DMS 273 treated with DMSO at 0.1 percent for 48 hours (cell line): Measurements from ENCODE around the gene ZBTB40.

Source experiments
- DNase-seq: peaks from one replicate; lab custom pipeline; 2025; lab: John Stamatoyannopoulos, UW

ZBTB40 gene

GRCh38 chr1:22556391-22557104 is 104.9 kb downstream of the ZBTB40 start:
- no peak for DNase-seq

- DNase-seq, result no peak
Measured at GRCh38 chr1:22557341-22557950, 105.8 kb downstream of the ZBTB40 start.

- DNase-seq, result no peak
Measured at GRCh38 chr1:22562584-22563583, 111.2 kb downstream of the ZBTB40 start, which contains the start of gene EPHA8. TSS of gene EPHA8 (plus strand) at chr1:22563489. CDS start at chr1:22563636, 147 bp downstream.

- no peak for DNase-seq
Measured at GRCh38 chr1:22563671-22564602, 112.3 kb downstream of the ZBTB40 start.

GRCh38 chr1:22566161-22566560 is 114.5 kb downstream of the ZBTB40 start:
- DNase-seq, result no peak

- DNase-seq, result no peak
Measured at GRCh38 chr1:22567197-22567596, 115.5 kb downstream of the ZBTB40 start.

- no peak for DNase-seq
Measured at GRCh38 chr1:22567994-22568393, 116.3 kb downstream of the ZBTB40 start.

GRCh38 chr1:22569269-22569668 is 117.6 kb downstream of the ZBTB40 start:
- no peak for DNase-seq

- DNase-seq, result no peak
Measured at GRCh38 chr1:22570140-22570909, 118.7 kb downstream of the ZBTB40 start.

GRCh38 chr1:22572818-22573217 is 121.2 kb downstream of the ZBTB40 start:
- DNase-seq, result no peak

GRCh38 chr1:22573237-22573636 is 121.6 kb downstream of the ZBTB40 start:
- no peak for DNase-seq

GRCh38 chr1:22575532-22576149 is 124.0 kb downstream of the ZBTB40 start:
- no peak for DNase-seq

GRCh38 chr1:22576150-22576544 is 124.5 kb downstream of the ZBTB40 start:
- no peak for DNase-seq

GRCh38 chr1:22576617-22577016 is 125.0 kb downstream of the ZBTB40 start:
- no peak for DNase-seq

GRCh38 chr1:22578732-22579361 is 127.2 kb downstream of the ZBTB40 start:
- no peak for DNase-seq

GRCh38 chr1:22579541-22580155 is 128.0 kb downstream of the ZBTB40 start:
- DNase-seq, result no peak
